Stimulated activated CD4-positive, alpha-beta T cell treated with anti-CD3 and anti-CD28 coated beads, Interleukin-1b, Interleukin-23, amount 100 ng/mL, for 48 hours (primary cell): ENCODE data around the gene RPS18.
"Not testable (repeated sequence)": the region's sequence is repeated elsewhere in the genome, so short reads cannot be mapped to it uniquely, and the experiment has no call there.

Experiments used
- DNase-seq: peaks from one replicate; pipeline ENCODE4 v3.0.0-alpha.2; 2020

Gene RPS18

DNA sequence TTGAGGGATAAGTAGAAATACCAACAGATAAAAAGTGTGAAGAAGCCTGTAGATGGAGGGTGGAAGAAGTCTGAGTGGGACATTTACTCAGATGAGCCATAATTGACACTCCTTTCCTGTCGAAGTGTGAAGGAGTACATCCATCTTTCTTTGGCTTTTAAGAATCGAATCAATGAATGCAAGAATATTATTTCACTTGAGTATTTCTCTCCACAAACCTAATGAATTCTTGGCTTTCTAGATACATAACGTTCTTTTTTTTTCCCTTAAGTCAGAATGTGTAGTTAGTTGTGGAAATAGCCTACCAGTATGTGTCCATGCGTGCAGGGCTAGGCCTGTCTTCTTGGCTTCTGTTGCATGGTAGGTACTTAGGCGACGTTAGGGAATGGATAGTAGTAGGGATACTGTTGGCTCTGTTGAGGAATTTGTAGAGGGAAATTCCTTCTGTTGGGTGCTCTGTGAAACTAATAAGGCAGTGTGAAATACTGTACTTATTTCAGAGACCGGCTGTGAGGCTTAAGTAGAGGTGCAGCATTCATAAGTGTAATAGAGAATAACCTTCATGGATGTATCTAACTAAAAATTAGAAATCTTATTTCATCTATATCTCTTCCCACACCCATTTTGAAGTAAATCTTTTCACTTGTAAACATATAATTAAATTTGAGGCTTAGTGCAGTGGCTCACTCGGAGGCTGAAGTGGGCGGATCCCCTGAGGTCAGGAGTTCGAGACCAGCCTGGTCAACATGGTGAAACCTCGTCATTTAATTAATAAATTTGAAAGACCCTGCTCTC, 1.5 kb downstream of the RPS18 start:
- DNase-seq, result no peak

- no peak for DNase-seq
Measured at GRCh38 chr6:33273924-33274902, 2.3 kb downstream of the RPS18 start.

DNA sequence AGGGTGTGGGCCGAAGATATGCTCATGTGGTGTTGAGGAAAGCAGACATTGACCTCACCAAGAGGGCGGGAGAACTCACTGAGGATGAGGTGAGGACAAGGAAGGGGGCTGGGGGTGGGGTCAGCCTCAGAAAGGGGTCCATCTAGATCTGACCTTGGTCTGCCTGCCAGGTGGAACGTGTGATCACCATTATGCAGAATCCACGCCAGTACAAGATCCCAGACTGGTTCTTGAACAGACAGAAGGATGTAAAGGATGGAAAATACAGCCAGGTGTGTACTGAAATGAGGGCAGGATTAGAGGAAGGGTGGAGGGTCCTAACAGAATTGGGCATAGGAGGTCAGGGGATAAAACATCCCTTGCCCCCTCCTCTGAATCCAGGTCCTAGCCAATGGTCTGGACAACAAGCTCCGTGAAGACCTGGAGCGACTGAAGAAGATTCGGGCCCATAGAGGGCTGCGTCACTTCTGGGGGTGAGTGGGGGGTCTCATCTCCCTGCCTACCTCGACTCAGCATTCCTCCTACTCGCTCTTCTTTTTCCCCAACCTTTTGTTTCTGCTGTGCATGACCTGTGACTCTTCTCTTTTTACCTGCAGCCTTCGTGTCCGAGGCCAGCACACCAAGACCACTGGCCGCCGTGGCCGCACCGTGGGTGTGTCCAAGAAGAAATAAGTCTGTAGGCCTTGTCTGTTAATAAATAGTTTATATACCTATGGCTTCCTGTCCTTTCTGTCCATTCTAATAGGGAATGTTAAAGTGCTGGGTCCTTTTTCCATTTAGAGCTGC, 4.1 kb downstream of the RPS18 start:
- not testable (repeated sequence) for DNase-seq

- DNase-seq, result no peak
Measured at GRCh38 chr6:33276581-33276863, 4.6 kb downstream of the RPS18 start.

DNA sequence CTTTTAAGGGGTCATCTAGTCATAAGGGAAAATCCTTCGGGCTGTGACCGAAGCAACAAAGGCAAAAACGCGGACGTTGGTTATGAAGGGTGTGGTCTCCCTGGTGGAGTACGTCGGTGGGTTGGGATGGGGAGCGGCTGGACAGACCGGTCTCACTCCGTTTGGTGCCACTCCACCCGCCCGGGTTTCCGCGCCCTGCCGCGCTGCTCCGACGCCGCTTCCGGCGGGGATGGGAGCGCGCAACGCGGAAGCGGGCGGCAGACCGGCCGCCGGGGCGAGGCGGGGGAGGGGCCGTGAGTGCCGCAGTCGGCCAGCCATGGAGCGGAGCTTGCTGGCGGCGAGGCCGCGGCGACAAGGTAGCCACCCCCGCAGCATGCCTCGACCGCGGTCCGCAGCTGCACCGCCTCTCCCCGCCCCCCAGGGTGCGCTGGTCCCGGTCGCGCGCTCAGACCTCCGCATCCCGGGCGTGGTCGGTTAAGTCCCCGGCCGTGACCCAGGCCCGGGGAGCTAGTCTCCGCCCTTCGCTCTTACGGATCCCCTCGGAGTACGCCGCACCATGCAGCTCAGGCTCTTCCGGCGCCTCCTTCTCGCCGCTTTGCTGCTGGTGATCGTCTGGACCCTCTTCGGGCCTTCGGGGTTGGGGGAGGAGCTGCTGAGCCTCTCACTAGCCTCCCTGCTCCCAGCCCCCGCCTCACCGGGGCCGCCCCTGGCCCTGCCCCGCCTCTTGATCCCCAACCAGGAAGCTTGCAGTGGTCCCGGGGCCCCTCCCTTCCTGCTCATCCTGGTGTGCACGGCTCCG, 5.2 kb downstream of the RPS18 start, which contains the start of gene B3GALT4:
Gene B3GALT4 (plus strand): TSS at position 260 of the 799 bp plus-strand sequence. CDS start 297 bp downstream, at position 557.
- DNase-seq, result peak; percentile 81

DNA sequence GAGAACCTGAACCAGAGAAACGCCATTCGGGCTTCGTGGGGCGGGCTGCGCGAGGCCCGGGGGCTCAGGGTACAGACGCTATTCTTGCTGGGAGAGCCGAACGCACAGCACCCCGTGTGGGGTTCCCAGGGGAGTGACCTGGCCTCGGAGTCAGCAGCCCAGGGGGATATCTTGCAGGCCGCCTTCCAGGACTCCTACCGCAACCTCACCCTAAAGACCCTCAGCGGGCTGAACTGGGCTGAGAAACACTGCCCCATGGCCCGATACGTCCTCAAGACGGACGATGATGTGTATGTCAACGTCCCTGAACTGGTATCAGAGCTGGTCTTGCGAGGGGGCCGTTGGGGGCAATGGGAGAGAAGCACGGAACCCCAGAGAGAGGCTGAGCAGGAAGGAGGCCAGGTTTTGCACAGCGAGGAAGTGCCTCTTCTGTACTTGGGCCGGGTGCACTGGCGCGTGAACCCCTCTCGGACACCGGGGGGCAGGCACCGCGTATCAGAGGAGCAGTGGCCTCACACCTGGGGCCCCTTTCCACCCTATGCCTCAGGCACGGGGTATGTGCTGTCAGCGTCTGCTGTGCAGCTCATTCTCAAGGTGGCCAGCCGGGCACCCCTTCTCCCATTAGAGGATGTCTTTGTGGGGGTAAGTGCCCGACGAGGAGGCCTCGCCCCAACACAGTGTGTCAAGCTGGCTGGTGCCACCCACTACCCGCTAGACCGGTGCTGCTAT, 6.0 kb downstream of the RPS18 start:
- DNase-seq, result peak; percentile 36

DNA sequence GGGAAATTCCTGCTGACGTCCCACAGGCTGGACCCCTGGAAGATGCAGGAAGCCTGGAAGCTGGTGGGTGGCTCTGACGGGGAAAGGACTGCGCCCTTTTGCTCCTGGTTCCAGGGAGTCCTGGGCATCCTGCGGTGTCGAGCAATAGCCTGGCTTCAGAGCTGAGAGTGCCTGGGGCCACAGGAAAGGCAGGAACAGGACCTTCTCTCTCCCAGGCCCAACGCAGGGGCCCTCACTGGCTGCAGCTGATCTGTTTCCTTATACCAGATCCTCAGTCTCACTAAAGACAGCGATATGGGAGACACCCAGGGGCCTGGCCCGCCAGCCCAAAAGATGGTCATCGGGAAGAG, 6.5 kb downstream of the RPS18 start:
- DNase-seq, result no peak

DNA sequence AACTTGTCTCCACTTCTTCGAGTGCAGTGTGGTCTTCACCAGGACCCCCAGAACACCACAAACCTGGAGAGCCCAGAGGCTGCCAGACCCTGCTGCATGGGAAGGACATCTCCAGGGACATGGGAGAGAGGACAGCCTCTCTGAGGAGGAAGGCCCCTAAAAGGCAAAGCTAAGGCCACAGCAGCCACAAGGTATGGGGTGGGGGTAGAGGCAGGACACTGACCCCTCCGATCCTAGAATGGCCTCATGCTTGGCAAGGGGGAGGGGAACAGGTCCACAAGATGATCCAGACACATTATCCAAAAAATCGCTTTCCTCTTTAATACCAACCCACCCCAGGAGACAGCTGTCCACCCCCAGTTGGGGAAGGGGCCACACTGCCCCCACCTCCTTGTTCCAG, 6.9 kb downstream of the RPS18 start:
- no peak for DNase-seq

DNA sequence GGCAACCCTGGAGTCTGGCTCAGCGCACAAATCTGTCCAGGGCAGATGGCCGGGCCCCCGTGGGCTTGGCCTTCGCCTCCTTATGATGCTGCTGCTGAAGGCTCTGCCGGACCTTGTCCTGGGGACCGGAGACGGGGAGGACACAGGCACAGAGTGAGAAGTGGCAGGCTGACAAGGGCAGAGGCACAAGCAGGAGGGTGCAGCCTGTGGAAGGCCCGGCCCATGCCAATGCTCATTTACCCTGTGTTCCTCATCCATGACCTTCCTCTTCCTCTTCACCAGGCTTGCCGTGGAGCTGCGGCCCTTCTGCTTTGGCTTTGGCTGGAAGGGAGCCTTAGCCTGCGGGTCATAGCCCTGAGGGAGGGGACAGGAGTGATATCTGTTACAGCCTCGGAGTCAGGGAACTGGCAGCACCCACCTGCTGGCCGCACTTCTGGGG, 7.4 kb downstream of the RPS18 start:
- no peak for DNase-seq

GRCh38 chr6:33279971-33280511, 8.2 kb downstream of the RPS18 start:
- DNase-seq, result no peak

DNA sequence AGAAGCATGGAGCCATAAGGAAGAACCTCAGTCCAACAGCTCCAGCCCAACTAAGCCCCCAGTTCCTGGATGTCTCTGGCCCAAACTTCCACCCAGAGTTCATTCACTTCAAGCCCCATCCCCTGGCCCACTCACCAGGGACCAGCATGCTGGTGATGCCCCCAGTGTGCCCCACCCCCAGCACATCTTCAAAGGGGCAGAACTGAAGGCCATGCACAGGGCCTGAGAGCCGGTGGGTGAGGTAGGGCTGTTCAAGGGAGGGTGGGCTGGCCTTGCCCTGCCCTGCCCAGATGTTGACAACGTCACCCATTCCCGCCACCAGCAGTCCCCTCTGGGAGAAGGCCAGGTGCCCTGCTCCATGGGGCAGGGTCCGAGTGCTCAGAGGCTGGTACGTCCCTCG, 8.7 kb downstream of the RPS18 start:
- no peak for DNase-seq

DNA sequence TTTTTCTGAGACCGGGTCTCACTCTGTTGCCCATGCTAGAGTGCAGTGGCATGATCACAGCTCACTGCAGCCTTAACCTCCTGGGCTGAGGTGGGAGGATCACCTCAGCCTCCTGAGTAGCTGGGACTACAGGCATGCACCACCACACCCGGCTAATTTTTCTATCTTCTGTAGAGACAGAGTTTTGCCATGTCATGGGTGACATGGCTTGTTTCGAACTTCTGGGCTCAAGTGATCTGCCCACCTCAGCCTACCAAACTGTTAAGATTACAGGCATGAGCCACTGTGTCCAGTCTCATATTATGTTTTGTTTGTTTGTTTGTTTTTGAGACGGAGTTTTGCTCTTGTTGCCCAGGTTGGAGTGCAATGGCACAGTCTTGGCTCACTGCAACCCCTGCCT, 13.3 kb downstream of the RPS18 start:
- DNase-seq, result not testable (repeated sequence)

DNA sequence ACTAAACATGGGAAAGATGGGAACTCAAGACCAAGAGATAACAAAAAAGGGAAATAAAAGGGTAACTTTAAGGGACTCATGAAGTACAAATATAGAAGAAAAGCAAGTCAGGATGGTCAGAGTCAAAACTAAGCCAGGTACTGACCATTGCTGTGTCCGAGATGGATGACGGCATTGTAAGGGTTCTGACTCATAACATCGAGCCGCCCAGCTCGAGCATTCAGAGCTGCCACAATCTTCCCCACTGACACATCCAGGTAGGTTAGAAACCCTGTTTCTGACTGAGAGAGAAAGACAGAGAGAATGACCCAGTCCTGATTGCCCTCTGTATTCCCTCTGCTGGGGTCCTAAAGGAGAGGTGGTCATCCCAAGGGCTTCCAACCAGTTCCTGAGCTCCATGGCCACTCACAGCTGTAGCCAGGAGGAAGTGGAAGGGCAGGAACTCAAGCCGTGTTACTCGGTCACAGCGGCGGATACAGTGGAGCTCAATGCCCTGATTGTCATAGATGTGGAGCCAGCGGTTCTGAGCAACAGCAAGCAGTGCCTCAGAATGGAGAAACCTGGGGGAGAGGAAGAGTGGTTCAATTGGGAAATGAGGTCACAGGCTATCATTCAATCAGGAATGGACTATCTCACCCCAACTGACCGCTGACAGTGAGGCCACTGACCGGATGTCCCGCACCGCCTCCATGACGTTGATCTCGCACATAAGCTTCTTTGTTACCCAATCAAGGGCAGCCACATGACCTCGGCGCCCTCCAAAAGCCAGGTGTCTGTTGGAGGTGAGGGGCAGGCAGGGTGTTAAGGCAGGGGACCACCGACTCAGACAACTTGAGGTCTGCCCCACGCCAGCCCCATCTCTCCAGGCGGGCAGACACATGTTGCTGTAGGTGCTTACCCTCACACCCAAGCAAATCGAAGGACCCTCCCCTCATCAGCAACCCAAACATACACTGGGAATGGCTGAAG, 15.4 kb downstream of the RPS18 start:
- no peak for DNase-seq

- DNase-seq, result no peak
Measured at GRCh38 chr6:33288141-33288920, 16.5 kb downstream of the RPS18 start.

GRCh38 chr6:33288921-33289783, 17.3 kb downstream of the RPS18 start, which contains the start of the genes PFDN6 and WDR46:
PFDN6 (plus strand) TSS chr6:33289601; CDS start chr6:33289857, 256 bp downstream.
WDR46 (minus strand) TSS chr6:33289239; CDS start chr6:33289170, 69 bp downstream.
- peak; percentile 84 for DNase-seq

GRCh38 chr6:33289784-33290315, 18.0 kb downstream of the RPS18 start:
- no peak for DNase-seq

DNA sequence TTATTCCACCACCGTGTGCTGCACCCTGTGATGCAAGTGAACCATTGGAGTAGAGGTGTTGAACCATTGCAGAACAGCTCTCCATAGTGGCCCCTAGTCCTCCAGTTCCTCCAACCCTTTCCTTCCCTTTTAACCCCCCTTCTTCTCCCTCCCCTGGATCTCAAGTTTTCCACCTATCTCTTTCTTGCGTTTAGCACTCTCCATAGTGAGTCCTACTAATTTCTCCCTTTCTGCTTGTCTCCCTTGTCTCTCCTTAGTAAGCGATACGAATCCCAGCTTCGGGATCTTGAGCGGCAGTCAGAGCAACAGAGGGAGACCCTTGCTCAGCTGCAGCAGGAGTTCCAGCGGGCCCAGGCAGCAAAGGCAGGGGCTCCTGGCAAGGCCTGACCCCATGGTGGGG, 18.6 kb downstream of the RPS18 start:
- DNase-seq, result no peak
